ENCODE data around the gene DMGDH. TPM values are rescaled to one million over a fixed set of nuclear protein-coding genes. Genes with fewer than 3 reads are reported as not detected.

Gene DMGDH
- total RNA-seq, 1 donor from 2014 or later = 0.48 TPM

GRCh38 chr5:79077680-79078365 lies 8.3 kb upstream of the DMGDH start:
- H3K27me3 Mint-ChIP-seq = peaks cover 4% of the 10 kb centered on the region
- peaks cover 4% of the 10 kb centered on the region for H3K9me3 Mint-ChIP-seq
- H3K27ac Mint-ChIP-seq = no peak overlapping the region
- peaks cover 5% of the 10 kb centered on the region for H3K4me1 Mint-ChIP-seq (ENCODE audit: unreplicated experiment)
- H3K36me3 Mint-ChIP-seq = no peaks in the 10 kb centered on the region
- DNase-seq (ENCODE audit: extremely low spot score, unreplicated experiment) = no peak
- TF ChIP-seq, protein P1, sequence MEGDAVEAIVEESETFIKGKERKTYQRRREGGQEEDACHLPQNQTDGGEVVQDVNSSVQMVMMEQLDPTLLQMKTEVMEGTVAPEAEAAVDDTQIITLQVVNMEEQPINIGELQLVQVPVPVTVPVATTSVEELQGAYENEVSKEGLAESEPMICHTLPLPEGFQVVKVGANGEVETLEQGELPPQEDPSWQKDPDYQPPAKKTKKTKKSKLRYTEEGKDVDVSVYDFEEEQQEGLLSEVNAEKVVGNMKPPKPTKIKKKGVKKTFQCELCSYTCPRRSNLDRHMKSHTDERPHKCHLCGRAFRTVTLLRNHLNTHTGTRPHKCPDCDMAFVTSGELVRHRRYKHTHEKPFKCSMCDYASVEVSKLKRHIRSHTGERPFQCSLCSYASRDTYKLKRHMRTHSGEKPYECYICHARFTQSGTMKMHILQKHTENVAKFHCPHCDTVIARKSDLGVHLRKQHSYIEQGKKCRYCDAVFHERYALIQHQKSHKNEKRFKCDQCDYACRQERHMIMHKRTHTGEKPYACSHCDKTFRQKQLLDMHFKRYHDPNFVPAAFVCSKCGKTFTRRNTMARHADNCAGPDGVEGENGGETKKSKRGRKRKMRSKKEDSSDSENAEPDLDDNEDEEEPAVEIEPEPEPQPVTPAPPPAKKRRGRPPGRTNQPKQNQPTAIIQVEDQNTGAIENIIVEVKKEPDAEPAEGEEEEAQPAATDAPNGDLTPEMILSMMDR (conservative IDR thresholded peaks at IDR 0.05) = no peak
- no peak overlapping the region for H3K4me3 Mint-ChIP-seq

- H3K36me3 Mint-ChIP-seq = no peaks in the 10 kb centered on the region
- H3K4me1 Mint-ChIP-seq (ENCODE audit: unreplicated experiment) = peaks cover 5% of the 10 kb centered on the region
- peaks cover 8% of the 10 kb centered on the region for H3K9me3 Mint-ChIP-seq
- peaks cover 7% of the 10 kb centered on the region for H3K27me3 Mint-ChIP-seq
- TF ChIP-seq, protein P1 (conservative IDR thresholded peaks at IDR 0.05) = no peak
- DNase-seq (ENCODE audit: extremely low spot score, unreplicated experiment) = no peak
- H3K4me3 Mint-ChIP-seq = no peak overlapping the region
- H3K27ac Mint-ChIP-seq = no peak overlapping the region
These were observed 7.3 kb upstream of the DMGDH start for GRCh38 chr5:79076819-79077218.

GRCh38 chr5:79075646-79076426 lies 6.4 kb upstream of the DMGDH start:
- no peak overlapping the region for H3K4me3 Mint-ChIP-seq
- peaks cover 8% of the 10 kb centered on the region for H3K9me3 Mint-ChIP-seq
- H3K27ac Mint-ChIP-seq = no peak overlapping the region
- H3K36me3 Mint-ChIP-seq = no peaks in the 10 kb centered on the region
- peaks cover 7% of the 10 kb centered on the region for H3K27me3 Mint-ChIP-seq
- no peak for DNase-seq (ENCODE audit: extremely low spot score, unreplicated experiment)
- TF ChIP-seq, protein P1 (conservative IDR thresholded peaks at IDR 0.05) = no peak
- peaks cover 5% of the 10 kb centered on the region for H3K4me1 Mint-ChIP-seq (ENCODE audit: unreplicated experiment)

GRCh38 chr5:79074641-79075040 lies 5.2 kb upstream of the DMGDH start:
- H3K9me3 Mint-ChIP-seq = peaks cover 8% of the 10 kb centered on the region
- H3K27ac Mint-ChIP-seq = no peak overlapping the region
- no peaks in the 10 kb centered on the region for H3K36me3 Mint-ChIP-seq
- TF ChIP-seq, protein P1 (conservative IDR thresholded peaks at IDR 0.05) = no peak
- H3K4me1 Mint-ChIP-seq (ENCODE audit: unreplicated experiment) = peaks cover 5% of the 10 kb centered on the region
- H3K27me3 Mint-ChIP-seq = peaks cover 7% of the 10 kb centered on the region
- no peak overlapping the region for H3K4me3 Mint-ChIP-seq
- no peak for DNase-seq (ENCODE audit: extremely low spot score, unreplicated experiment)

- Mint-ChIP-seq H3K9me3 (peaks cover 8% of the 10 kb centered on the region), H3K4me1 (ENCODE audit: unreplicated experiment) (no peaks in the 10 kb centered on the region), H3K27ac (no peak overlapping the region), H3K4me3 (no peak overlapping the region), H3K36me3 (no peaks in the 10 kb centered on the region), H3K27me3 (peaks cover 3% of the 10 kb centered on the region)
- TF ChIP-seq, protein P1 (conservative IDR thresholded peaks at IDR 0.05) = no peak
- DNase-seq (ENCODE audit: extremely low spot score, unreplicated experiment) = no peak
These were observed 835 bp upstream of the DMGDH start for GRCh38 chr5:79070350-79070667.
